ENCODE data around the gene KCNQ1OT1. TPM values are rescaled to one million over a fixed set of nuclear protein-coding genes. Genes with fewer than 3 reads are reported as not detected.

Gene KCNQ1OT1
- total RNA-seq, 1 donor from 2014 or later, result 0.54 TPM

DNA sequence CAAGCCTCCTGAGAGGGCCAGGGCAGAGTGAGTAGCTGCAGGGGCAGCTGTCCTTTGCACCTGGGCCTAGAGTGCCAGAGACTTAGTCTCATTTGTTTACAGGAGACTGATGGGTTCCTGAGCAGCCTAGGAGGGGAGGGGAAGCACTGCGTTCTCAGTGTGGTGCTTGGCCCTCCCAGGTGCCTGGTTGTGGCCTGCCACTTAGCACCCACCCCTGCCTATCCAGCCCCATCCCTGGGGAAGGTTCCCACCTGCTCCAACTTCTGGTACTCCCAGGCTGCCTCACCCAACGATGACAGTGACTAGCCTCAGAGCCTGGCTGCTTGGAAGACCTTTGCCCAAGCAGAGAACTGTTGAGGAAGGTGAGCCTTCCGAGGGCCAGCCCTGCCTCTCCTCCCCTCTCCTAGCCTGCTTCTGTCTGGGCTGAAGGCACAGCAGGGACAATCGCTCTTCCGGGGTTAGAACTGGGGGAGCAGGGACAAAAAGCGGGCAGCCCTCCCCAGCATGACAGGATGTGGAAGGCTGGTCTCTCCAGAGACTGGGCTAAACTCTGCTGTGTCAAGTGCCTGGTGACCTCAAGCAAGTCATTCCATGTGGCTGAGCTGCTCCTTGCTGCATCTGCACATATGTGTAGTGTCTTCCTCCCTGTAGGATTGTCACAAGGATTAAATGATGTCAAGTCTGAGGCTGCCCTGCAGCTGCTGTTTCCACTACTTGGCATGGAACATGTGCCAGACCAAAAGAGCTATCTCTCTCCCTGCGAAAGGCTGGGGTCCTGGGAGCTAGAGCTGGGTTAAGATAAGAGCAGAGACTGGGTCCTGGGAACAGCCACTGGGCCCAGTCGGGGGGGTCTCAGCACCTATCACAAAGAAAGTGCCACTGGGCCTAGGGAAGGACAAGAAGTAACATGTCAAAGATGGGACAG lies 9.9 kb downstream of the KCNQ1OT1 start:
- intact Hi-C loops (cut with micrococcal nuclease), result no loop called here

- intact Hi-C loops (cut with micrococcal nuclease), result no loop called here
Measured at GRCh38 chr11:2688381-2689231, 11.2 kb downstream of the KCNQ1OT1 start.

DNA sequence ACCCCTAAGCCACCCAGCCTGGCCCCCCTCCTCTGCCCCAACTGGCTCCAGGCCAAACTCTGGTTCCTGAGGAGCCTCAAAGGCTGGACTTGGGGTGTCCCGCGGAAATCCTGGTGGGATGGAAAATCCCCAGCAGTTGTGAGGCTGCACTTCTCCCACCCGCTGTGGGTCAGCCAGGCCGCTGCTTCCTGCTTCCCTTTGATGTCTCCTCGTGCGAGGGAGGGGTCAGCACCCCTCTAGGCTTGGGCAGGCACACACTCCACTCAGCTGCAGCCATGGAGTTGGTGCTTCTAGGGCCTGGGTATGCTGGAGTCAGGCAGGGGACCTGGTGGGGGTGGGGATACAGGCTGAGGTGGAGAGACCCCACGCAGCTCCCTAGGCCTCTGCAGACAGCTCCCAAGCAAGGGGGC lies 12.0 kb downstream of the KCNQ1OT1 start:
- intact Hi-C loops (cut with micrococcal nuclease), result no loop called here

- intact Hi-C loops (cut with micrococcal nuclease), result no loop called here
Measured at GRCh38 chr11:2687223-2687530, 12.6 kb downstream of the KCNQ1OT1 start.

- intact Hi-C loops (cut with micrococcal nuclease), result no loop called here
Measured at GRCh38 chr11:2686360-2687222, 13.2 kb downstream of the KCNQ1OT1 start.

GRCh38 chr11:2685566-2686359 lies 14.0 kb downstream of the KCNQ1OT1 start:
- intact Hi-C loops (cut with micrococcal nuclease), result no loop called here

- intact Hi-C loops (cut with micrococcal nuclease), result no loop called here
Measured at GRCh38 chr11:2685051-2685450, 14.7 kb downstream of the KCNQ1OT1 start.

DNA sequence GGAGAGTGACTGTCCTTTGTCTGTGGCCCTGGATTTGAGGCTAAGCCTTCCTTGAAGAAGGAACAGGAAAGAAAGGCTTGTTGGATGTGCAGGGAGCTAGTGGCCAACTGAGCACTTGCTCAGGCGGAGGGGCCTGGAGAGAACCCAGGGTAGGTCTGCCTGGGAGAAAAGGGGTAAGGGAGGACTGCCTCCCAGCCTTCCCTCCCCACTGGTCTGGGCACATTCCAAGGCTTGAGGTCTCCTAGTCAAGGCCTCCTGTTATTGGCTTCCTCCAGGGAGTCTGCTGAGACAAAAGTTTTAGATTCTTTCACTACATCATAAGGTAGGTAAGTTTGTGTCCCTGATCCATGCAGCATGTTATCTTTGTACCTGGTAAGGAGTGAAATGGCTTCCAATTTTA lies 15.2 kb downstream of the KCNQ1OT1 start:
- intact Hi-C loops (cut with micrococcal nuclease), result no loop called here

GRCh38 chr11:2683806-2684205 lies 16.0 kb downstream of the KCNQ1OT1 start:
- intact Hi-C loops (cut with micrococcal nuclease), result no loop called here

GRCh38 chr11:2681408-2682145 lies 18.2 kb downstream of the KCNQ1OT1 start:
- intact Hi-C loops (cut with micrococcal nuclease), result no loop called here

DNA sequence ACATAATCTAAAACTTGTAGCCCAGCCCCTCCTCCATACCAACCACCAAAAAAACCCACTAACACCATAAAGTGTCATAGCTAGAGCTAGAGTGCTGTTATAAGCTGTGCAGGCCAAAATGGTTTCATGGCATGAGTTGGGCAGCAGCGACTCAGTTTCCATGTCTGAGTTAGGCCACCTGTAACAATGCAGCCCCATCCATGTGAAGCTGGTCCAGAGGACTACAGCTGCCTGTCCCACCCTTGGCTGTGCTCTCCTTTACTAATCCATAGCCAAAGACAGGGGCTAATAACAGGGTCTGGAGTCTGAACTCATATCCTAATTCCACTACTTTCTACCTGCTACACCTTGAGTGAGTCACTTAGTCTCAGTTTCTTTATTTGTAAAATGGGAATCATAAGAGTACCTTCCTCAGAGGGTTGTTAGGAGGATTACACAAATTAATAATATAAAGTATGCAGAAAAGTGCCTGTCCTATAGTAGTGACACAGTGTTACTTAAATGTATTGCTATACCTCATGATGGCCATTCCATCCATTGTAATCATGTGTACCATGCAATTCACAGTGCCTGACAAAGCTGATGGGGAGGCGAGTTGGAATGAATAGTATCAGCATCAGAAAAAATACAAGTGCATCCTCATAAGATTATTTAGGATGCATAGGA lies 20.6 kb downstream of the KCNQ1OT1 start:
- intact Hi-C loops (cut with micrococcal nuclease), result no loop called here

DNA sequence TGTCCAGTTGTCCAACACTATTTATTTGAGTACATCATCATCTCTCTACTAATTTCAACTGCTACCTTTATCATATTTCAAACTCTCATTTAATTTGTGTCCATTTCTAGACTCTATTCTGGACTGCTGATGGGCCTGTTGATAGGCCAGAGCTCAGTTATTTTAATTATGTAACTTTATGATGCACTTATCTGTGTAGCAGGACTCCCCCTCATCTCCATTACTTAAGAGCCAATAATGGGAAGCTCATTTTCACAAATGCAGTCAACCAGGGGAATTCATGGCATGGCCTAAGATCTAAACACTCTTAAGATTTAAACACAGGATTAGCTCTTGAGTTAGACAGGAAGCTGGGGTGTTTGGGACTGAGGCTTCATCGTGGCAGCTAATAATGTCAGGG lies 21.4 kb downstream of the KCNQ1OT1 start:
- intact Hi-C loops (cut with micrococcal nuclease), result no loop called here

DNA sequence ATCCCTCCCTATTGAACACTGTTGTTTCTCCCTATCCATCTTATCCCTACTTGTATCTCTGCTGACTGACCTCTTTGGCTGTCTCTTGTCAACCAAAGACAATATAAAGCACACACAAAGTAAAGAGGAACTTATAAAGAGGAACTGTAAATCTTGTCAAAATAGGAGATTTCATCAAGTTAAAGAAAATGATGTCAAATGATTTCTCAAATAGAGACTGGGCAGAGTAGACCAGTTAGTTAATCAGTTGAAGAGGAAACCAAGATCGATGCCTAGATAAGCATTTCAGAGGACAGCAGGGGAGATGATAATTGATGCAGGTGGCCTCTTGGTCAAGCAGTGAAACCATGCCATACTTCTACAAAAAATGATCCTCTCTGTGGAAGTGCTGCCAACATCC lies 22.7 kb downstream of the KCNQ1OT1 start:
- intact Hi-C loops (cut with micrococcal nuclease), result no loop called here

DNA sequence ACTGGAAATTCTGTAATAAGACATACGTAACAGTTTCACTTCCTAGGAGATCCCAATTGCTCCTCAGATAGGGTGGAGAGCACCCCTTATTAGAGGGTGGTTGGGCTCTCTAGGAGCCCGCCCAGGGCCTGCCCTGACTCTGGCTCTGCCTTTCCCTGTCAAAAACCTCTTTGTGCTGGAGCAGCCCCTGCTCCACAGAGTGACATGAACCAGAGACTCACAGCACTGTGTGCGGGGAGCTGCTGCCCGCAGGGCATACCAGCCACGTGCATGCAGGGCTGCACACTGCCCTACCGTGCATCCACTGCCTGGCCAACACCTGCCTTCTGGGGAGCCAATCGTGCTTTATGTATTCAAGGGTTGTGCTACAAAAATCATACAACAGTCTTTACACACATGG lies 24.3 kb downstream of the KCNQ1OT1 start:
- intact Hi-C loops (cut with micrococcal nuclease), result no loop called here

DNA sequence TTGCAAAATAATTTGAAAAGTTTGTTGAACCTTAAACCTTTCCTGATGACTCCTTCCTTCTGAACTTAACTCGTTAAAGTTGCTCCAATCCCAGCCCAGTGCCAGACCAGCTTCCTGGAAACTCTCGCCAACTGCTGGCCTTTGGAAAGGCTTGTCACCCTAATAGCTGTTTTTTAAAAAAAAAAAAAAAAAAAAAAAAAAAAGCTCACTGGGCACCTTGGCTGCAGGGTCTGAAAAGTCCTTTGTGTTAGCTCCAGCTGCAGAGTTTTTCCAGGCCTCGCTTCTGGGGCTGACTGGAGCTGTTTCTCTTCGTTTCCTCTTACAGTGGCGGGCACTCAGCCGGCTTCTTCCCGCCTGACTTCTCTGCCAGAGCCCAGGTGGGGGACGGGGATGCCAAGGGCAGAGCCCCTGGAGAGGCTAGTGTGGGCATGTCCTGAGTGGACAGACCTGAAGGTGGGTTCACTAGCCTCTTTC lies 25.1 kb downstream of the KCNQ1OT1 start:
- intact Hi-C loops (cut with micrococcal nuclease), result no loop called here

DNA sequence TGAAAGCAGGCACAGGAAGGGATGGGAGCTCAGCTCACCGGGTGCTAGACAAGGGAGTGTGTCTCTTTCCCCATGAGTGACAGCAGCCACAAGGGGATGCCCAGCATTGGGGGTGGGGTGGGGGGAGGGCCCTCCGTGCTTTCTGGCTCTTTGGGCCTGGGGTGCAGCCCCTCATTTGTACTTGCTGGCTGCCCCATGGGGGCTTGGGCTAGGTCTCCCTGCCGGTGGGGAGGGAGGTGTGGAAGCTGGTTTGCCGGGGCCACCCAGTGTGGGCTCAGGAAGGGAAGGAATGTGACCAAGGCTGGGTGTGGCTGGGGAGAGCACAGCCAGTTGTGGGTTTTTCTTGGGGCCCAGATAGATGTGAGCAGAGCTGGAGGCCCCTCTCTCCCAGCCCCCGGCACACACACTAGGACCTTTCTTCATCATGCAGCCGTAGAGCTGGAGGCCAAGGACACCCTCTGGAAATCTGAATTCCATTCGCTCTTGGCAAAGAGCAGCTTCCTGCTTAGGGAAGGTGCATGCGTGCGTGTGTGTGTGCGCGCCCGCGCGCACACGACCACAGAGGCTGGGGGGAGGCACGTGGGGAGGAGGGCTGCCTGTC lies 25.8 kb downstream of the KCNQ1OT1 start:
- intact Hi-C loops (cut with micrococcal nuclease), result no loop called here

DNA sequence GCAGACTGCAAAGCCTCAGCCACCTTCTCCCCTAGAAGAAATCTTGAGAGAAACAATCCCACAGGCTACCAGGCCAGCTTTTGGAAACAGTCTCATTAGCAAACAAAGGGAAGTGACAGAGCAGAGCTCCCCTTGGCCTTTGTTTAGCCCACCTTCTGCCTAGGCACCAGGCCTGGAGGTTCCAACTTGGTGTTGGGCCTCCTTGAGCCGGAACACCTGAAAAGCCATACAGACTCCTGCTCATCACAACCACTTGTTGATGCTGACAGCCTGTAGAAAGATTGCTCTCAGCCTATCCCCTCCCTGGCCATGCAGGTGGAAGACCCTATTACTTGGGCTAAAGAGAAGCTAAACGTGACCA lies 26.6 kb downstream of the KCNQ1OT1 start:
- intact Hi-C loops (cut with micrococcal nuclease), result no loop called here

- intact Hi-C loops (cut with micrococcal nuclease), result no loop called here
Measured at GRCh38 chr11:2672553-2673249, 27.1 kb downstream of the KCNQ1OT1 start.
